GM21360 (cell line): Measurements from ENCODE around the gene HNRNPH1.

Experiments used
- ATAC-seq: cut with Tn5 transposase; IDR thresholded peaks from one replicate; pipeline ENCODE4 v1.9.1; 2021; ENCODE audit warnings: mild to moderate bottlenecking, moderate library complexity; ENCODE audit not compliant: unreplicated experiment

Gene HNRNPH1

DNA sequence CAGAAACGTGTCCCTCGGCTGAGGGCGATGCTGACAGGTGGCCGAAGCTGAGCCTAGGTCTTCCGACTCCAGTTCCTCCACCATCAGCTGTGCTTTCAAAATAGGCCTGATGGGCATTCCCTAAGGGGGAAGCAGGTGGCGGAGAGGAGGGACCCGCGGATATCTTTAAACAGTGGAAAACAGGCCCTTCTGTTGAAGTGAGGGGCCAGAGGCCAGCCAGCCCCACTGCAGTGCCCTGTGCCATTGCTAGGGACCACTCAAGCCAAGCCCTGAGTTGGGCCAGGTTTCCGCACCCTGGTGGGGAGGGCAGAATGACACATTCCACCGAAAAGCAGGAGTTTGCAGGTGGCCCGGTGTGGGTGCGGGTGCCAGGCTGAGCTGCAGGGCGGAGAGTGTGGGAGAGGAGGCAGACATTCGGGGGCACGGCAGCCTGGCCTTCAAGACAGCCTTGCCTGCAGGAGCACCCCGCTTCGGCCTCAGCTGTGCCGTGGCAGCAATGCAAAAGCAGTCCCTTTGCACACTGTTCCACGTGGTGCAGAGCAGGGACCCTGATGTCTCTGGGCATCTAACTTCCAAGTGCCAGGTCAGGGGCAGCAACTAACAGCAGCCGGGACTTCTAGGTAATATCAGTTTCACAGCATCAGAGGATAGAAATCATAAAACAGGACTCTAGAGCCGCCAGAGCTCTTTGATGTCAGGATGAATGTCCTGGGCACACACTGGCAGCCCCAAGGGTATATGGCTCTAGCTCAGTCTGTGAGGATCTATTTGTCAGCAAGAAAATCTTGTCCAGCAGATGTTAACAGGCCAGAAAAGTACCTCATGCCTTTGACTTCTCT, 17.2 kb downstream of the HNRNPH1 start:
- no peak for ATAC-seq

- no peak for ATAC-seq
Observed at GRCh38 chr5:179605026-179605833, 18.2 kb downstream of the HNRNPH1 start.

DNA sequence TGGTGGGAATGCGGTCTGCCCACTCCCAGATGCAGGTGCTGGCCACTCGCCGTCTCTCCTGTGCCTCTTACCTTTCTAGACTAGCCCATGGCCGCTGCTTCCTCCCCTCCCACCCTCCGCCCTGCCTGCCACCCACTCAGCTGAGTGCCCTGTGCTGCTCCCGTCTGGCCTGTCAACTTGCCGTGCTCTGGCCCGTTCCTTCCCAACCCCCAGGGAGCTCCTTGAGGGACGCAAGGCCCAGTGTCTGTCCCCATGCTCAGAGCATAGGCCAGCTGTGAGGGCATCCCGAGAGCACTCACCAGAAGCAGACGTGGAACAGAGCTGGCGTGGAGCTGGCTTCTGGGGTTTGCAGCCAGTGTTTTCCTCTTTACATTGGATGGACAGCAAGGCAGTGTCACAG, 20.2 kb downstream of the HNRNPH1 start:
- ATAC-seq: no peak

- no peak for ATAC-seq
Observed at GRCh38 chr5:179601871-179602625, 21.4 kb downstream of the HNRNPH1 start.

- no peak for ATAC-seq
Observed at GRCh38 chr5:179599973-179600372, 23.5 kb downstream of the HNRNPH1 start.

GRCh38 chr5:179599566-179599965, 23.9 kb downstream of the HNRNPH1 start:
- no peak for ATAC-seq

GRCh38 chr5:179599100-179599499, 24.4 kb downstream of the HNRNPH1 start:
- no peak for ATAC-seq

DNA sequence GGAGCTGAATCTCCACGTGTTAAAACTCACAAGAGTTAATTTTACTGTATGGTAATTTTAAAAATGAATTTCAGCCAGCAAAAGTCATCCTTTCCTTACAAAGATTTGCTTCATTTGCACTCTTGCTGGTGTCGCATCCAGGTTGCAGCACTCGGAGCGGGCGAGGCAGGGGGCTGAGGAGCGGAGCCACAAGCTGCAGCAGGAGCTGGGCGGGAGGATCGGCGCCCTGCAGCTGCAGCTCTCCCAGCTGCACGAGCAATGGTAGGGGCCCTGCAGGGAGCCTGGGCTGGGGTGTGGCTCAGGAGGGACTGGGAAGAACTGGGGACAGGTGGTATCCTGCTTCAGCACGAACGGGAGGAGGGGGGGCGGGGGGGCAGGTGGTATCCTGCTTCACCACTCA, 27.1 kb downstream of the HNRNPH1 start:
- ATAC-seq: no peak

- no peak for ATAC-seq
Observed at GRCh38 chr5:179595916-179596315, 27.6 kb downstream of the HNRNPH1 start.

DNA sequence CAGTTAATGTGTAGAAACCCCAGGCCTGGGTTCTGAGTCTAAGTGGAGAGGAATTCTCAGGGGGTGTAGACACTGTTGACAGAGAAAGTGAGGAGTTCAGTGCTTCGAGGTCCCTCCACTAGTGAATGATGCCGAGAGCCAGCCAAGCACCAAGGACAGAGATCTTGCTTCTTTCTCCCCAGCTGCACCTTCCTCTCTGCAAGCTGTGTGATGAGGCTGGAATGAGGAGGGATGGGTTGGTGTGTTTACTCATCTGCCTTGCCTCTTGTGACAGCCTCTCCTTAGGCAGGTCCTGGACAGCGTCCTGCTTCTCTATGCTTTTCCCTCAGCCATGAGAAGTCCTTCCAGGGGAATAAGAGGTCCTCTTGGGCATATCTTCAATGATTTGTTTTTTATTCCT, 35.3 kb downstream of the HNRNPH1 start:
- no peak for ATAC-seq

DNA sequence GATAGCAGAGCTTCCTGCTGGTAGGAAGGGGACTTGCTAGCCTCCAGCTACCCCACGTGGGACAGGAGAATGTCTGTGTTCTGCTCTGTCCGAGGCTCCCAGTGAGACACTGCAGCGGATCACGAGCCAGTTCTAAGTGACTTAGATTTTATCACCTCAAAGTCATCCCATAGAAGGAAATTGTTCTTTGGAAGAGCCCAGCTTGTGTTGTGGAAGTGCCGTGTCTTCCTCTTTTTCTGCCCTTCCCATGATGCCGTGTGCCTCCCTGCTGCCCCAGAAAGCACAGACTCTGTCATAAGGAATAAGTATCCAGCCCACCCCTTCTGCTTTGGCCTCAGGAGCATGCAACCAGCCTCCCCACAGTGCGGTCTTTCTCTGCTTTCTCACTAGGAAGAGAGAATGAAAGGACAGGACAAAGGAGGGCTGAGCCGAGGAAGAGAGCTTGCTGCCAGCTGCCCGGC, 37.5 kb downstream of the HNRNPH1 start:
- ATAC-seq: no peak

DNA sequence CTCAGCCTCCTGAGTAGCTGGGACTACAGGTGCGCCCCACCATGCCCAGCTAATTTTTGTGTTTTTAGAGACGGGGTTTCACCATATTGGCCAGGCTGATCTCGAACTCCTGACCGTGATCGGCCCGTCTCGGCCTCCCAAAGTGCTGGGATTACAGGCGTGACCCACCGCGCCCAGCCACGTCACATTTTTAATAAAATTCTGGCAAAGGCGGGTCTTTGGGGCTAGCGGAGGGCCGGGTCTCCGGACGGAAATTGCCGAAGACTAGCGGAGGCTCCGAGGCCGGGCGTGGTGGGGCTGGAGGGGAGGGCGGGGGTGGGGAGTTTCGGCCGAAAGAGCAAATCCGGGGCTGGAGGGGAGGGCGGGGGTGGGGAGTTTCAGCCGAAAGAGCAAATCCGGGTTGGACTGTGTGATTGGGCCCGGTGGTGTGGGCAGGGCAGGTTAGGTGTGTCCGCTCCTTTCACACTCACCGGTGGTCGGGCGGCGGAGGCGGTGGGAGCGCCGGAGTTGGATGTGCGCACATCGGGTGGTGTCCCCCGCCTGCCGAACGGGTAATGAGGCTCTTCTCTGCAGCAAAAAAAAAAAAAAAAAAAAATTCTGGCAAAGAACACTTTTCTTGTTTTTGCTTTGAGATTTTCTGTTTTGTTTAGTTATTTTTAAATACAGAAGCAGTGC, 46.0 kb downstream of the HNRNPH1 start:
- no peak for ATAC-seq

GRCh38 chr5:179572386-179572785, 51.1 kb downstream of the HNRNPH1 start:
- ATAC-seq: no peak

DNA sequence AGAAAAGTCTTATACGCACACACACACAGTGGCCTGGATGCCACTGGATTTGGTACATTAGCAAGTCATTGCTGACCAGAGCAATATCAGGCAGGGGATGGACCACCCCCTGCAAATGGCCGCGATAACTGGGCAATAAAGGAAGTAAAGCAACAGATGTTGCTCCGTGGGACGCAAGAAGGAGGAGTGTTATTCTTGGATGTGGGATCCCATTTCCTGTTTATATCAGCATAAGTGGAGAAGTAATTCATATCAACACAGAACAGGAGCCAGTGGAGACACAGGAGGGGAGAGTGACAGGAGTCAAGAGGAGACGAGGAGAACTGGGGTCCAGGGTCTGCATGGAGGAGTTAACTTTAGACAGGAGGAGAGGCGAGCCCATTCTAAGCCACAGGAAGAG, 54.8 kb downstream of the HNRNPH1 start:
- no peak for ATAC-seq

GRCh38 chr5:179564526-179564925, 58.9 kb downstream of the HNRNPH1 start:
- ATAC-seq: no peak
